Measurements from ENCODE around the gene MRPL28. TPM values are rescaled to one million over a fixed set of nuclear protein-coding genes. Genes with fewer than 3 reads are reported as not detected.

The MRPL28 gene
- total and polyA plus RNA-seq, 2 donors (not counting 1 experiment from before 2014, with no cell fraction given): 65.2 to 86.5 TPM

DNA sequence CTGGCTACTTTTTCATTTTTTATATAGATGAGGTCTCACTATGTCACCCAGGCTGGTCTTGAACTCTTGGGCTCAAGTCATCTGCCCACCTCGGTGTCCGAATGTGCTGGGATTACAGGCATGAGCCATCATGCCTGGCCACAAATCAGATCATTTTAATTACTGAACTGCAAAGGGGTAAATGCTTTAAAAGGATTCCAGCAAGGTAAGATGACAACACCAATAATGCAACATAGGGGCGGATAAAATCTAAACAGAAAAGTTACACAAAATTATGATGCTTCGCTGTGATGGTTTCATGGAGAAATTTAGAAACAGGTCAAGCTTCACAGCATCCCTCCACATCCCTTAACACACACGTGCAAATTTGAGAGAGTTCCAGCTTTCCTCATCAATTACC, 50.1 kb downstream of the MRPL28 start:
- Histone ChIP-seq H3K4me2 (ENCODE audit: extremely low read depth, insufficient read depth, low read length) (no peak overlapping the region), H3K79me2 (ENCODE audit: control insufficient read depth, insufficient read depth, low read length) (peaks cover 3% of the 10 kb centered on the region), H3K4me1 (ENCODE audit: control insufficient read depth, extremely low read depth, insufficient read depth, low read length) (no peaks in the 10 kb centered on the region), H3K36me3 (ENCODE audit: control insufficient read depth, insufficient read depth, low read length) (peaks cover 3% of the 10 kb centered on the region), H3K27ac (ENCODE audit: insufficient read depth, low read length) (no peak overlapping the region), H3K4me3 (replicated peaks in 1 of 4; ENCODE audit: control extremely low read depth in 1 of 4, insufficient read depth in 1 of 4, low read depth in 3 of 4, low read length in 4 of 4) (no peak overlapping the region), H3K9ac (ENCODE audit: insufficient read depth, low read length) (no peak overlapping the region), H2AFZ (ENCODE audit: low read length) (no peak overlapping the region), H4K20me1 (ENCODE audit: control insufficient read depth, extremely low read depth, insufficient read depth, low read length) (no peaks in the 10 kb centered on the region), H3K9me3 (ENCODE audit: control insufficient read depth, insufficient read depth, low read depth, low read length) (no peaks in the 10 kb centered on the region), H3K27me3 (ENCODE audit: control insufficient read depth, insufficient read depth, low read length) (no peaks in the 10 kb centered on the region)
- DNase-seq (ENCODE audit: low read depth in 2 of 2): no peak
- TF ChIP-seq EZH2 (IDR thresholded peaks at IDR 0.05; ENCODE audit: low read length, missing control alignments): no peak
- TF ChIP-seq, protein P1, sequence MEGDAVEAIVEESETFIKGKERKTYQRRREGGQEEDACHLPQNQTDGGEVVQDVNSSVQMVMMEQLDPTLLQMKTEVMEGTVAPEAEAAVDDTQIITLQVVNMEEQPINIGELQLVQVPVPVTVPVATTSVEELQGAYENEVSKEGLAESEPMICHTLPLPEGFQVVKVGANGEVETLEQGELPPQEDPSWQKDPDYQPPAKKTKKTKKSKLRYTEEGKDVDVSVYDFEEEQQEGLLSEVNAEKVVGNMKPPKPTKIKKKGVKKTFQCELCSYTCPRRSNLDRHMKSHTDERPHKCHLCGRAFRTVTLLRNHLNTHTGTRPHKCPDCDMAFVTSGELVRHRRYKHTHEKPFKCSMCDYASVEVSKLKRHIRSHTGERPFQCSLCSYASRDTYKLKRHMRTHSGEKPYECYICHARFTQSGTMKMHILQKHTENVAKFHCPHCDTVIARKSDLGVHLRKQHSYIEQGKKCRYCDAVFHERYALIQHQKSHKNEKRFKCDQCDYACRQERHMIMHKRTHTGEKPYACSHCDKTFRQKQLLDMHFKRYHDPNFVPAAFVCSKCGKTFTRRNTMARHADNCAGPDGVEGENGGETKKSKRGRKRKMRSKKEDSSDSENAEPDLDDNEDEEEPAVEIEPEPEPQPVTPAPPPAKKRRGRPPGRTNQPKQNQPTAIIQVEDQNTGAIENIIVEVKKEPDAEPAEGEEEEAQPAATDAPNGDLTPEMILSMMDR (conservative IDR thresholded peaks at IDR 0.05 in 1 of 2, IDR thresholded peaks at IDR 0.05 in 1 of 2; ENCODE audit: low read depth in 1 of 2, low read length in 2 of 2): no peak

DNA sequence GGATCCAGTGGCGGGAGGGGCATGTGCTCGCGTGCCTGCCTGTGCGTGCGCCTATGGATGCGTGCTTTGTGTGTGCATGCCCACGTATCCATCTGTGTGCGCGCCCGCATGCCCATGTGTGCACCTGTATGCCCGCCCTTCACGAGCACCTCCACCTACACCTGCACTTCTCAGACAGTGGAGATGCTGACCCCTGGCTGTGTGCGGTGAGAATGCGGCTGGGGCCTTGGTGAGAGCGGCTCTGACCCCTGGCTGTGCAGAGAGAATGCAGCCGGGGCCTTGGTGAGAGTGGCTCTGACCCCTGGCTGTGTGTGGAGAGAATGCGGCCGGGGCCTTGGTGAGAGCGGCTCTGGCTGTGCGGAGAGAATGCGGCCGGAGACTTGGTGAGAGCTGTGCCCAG, 51.7 kb downstream of the MRPL28 start:
- no peaks in the 10 kb centered on the region for H3K27me3 ChIP-seq (ENCODE audit: control insufficient read depth, insufficient read depth, low read length)
- H3K79me2 ChIP-seq (ENCODE audit: control insufficient read depth, insufficient read depth, low read length): peaks cover 3% of the 10 kb centered on the region
- DNase-seq (ENCODE audit: low read depth in 2 of 2): no peak
- no peak overlapping the region for H3K9ac ChIP-seq (ENCODE audit: insufficient read depth, low read length)
- no peak overlapping the region for H3K4me2 ChIP-seq (ENCODE audit: extremely low read depth, insufficient read depth, low read length)
- peaks cover 3% of the 10 kb centered on the region for H3K36me3 ChIP-seq (ENCODE audit: control insufficient read depth, insufficient read depth, low read length)
- H2AFZ ChIP-seq (ENCODE audit: low read length): no peak overlapping the region
- H3K27ac ChIP-seq (ENCODE audit: insufficient read depth, low read length): no peak overlapping the region
- no peaks in the 10 kb centered on the region for H4K20me1 ChIP-seq (ENCODE audit: control insufficient read depth, extremely low read depth, insufficient read depth, low read length)
- no peaks in the 10 kb centered on the region for H3K9me3 ChIP-seq (ENCODE audit: control insufficient read depth, insufficient read depth, low read depth, low read length)
- H3K4me1 ChIP-seq (ENCODE audit: control insufficient read depth, extremely low read depth, insufficient read depth, low read length): no peaks in the 10 kb centered on the region
- no peak overlapping the region for H3K4me3 ChIP-seq (replicated peaks in 1 of 4; ENCODE audit: control extremely low read depth in 1 of 4, insufficient read depth in 1 of 4, low read depth in 3 of 4, low read length in 4 of 4)
- TF ChIP-seq, protein P1 (conservative IDR thresholded peaks at IDR 0.05 in 1 of 2, IDR thresholded peaks at IDR 0.05 in 1 of 2; ENCODE audit: low read depth in 1 of 2, low read length in 2 of 2): no peak
- TF ChIP-seq EZH2 (IDR thresholded peaks at IDR 0.05; ENCODE audit: low read length, missing control alignments): no peak

DNA sequence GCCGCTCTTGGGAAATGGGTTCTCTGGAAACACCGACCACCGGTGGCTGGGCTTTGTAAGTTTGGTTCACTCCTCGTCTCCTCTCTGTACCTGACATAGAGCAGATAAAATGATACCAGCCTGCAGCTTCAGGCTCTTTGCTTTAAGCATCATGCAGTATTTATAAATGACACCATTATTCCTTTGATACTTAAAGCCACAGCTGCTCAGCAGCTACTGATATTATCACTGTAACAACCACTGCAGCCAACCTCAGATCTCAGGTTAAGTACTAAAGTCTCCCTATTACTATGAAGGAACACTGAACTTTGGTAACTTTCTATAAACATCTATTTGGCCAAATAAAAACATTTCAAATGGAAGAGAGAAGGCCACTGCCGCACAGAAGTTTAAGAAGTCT, 52.8 kb downstream of the MRPL28 start:
- no peaks in the 10 kb centered on the region for H4K20me1 ChIP-seq (ENCODE audit: control insufficient read depth, extremely low read depth, insufficient read depth, low read length)

More for the DNA sequence above, 52.8 kb downstream of the MRPL28 start:
- Histone ChIP-seq H3K79me2 (ENCODE audit: control insufficient read depth, insufficient read depth, low read length) (peaks cover 3% of the 10 kb centered on the region), H3K27me3 (ENCODE audit: control insufficient read depth, insufficient read depth, low read length) (no peaks in the 10 kb centered on the region), H2AFZ (ENCODE audit: low read length) (no peak overlapping the region), H3K9ac (ENCODE audit: insufficient read depth, low read length) (no peak overlapping the region), H3K4me3 (replicated peaks in 1 of 4; ENCODE audit: control extremely low read depth in 1 of 4, insufficient read depth in 1 of 4, low read depth in 3 of 4, low read length in 4 of 4) (no peak overlapping the region), H3K9me3 (ENCODE audit: control insufficient read depth, insufficient read depth, low read depth, low read length) (no peaks in the 10 kb centered on the region), H3K4me2 (ENCODE audit: extremely low read depth, insufficient read depth, low read length) (no peak overlapping the region), H3K27ac (ENCODE audit: insufficient read depth, low read length) (no peak overlapping the region), H3K4me1 (ENCODE audit: control insufficient read depth, extremely low read depth, insufficient read depth, low read length) (no peaks in the 10 kb centered on the region), H3K36me3 (ENCODE audit: control insufficient read depth, insufficient read depth, low read length) (peaks cover 3% of the 10 kb centered on the region)
- TF ChIP-seq, protein P1 (conservative IDR thresholded peaks at IDR 0.05 in 1 of 2, IDR thresholded peaks at IDR 0.05 in 1 of 2; ENCODE audit: low read depth in 1 of 2, low read length in 2 of 2): no peak
- TF ChIP-seq EZH2 (IDR thresholded peaks at IDR 0.05; ENCODE audit: low read length, missing control alignments): no peak
- no peak for DNase-seq (ENCODE audit: low read depth in 2 of 2)

Other genes starting within 250 kb of the MRPL28 start
- gene NPRL3, start 231.9 kb downstream of the MRPL28 start, total RNA-seq: 6.7 and 9.6 TPM in 2 replicates
- 8.7 and 13.6 TPM in 2 replicates for gene NPRL3, start 231.9 kb downstream of the MRPL28 start, polyA plus RNA-seq
- not detected in 2 replicates for gene HBZ, start 217.9 kb downstream of the MRPL28 start, total RNA-seq
- not detected in 2 replicates for gene HBZ, start 217.9 kb downstream of the MRPL28 start, polyA plus RNA-seq
- gene HBM, start 204.6 kb downstream of the MRPL28 start, total RNA-seq: not detected in 2 replicates
- not detected in 2 replicates for gene HBM, start 204.6 kb downstream of the MRPL28 start, polyA plus RNA-seq
- not detected in 2 replicates for gene HBA2, start 197.7 kb downstream of the MRPL28 start, total RNA-seq
- gene HBA2, start 197.7 kb downstream of the MRPL28 start, polyA plus RNA-seq: 0.19 TPM in 1 of 2 replicates, not detected in the other
- not detected in 2 replicates for gene HBA1, start 193.9 kb downstream of the MRPL28 start, total RNA-seq
- 0.69 and 0.77 TPM in 2 replicates for gene HBA1, start 193.9 kb downstream of the MRPL28 start, polyA plus RNA-seq
- gene HBQ1, start 190.1 kb downstream of the MRPL28 start, total RNA-seq: not detected in 2 replicates
- gene HBQ1, start 190.1 kb downstream of the MRPL28 start, polyA plus RNA-seq: not detected in 2 replicates
- gene LUC7L, start 141.1 kb downstream of the MRPL28 start, total RNA-seq: 32.4 and 38.0 TPM in 2 replicates
- gene LUC7L, start 141.1 kb downstream of the MRPL28 start, polyA plus RNA-seq: 30.9 and 31.1 TPM in 2 replicates
- 67.0 and 68.5 TPM in 2 replicates for gene FAM234A, start 135.7 kb downstream of the MRPL28 start, total RNA-seq
- 53.7 and 64.8 TPM in 2 replicates for gene FAM234A, start 135.7 kb downstream of the MRPL28 start, polyA plus RNA-seq
- 3.1 and 6.3 TPM in 2 replicates for gene RGS11, start 94.6 kb downstream of the MRPL28 start, total RNA-seq
- gene RGS11, start 94.6 kb downstream of the MRPL28 start, polyA plus RNA-seq: 1.1 TPM in 2 replicates
- 0.77 and 1.3 TPM in 2 replicates for gene ARHGDIG, start 89.9 kb downstream of the MRPL28 start, total RNA-seq
- gene ARHGDIG, start 89.9 kb downstream of the MRPL28 start, polyA plus RNA-seq: 0.12 and 0.30 TPM in 2 replicates
- 0.33 TPM in 1 of 2 replicates, not detected in the other for gene PDIA2, start 87.4 kb downstream of the MRPL28 start, total RNA-seq
- 0.06 and 0.18 TPM in 2 replicates for gene PDIA2, start 87.4 kb downstream of the MRPL28 start, polyA plus RNA-seq
- 18.2 and 18.7 TPM in 2 replicates for gene AXIN1, start 17.8 kb downstream of the MRPL28 start, total RNA-seq
- gene AXIN1, start 17.8 kb downstream of the MRPL28 start, polyA plus RNA-seq: 5.1 and 7.2 TPM in 2 replicates
- 48.8 and 82.7 TPM in 2 replicates for gene PGAP6, start 11.4 kb upstream of the MRPL28 start, total RNA-seq
- 46.2 and 73.2 TPM in 2 replicates for gene PGAP6, start 11.4 kb upstream of the MRPL28 start, polyA plus RNA-seq
- gene NME4, start 26.7 kb upstream of the MRPL28 start, total RNA-seq: 51.9 and 71.7 TPM in 2 replicates
- 114 and 121 TPM in 2 replicates for gene NME4, start 26.7 kb upstream of the MRPL28 start, polyA plus RNA-seq
- 6.4 and 12.1 TPM in 2 replicates for gene DECR2, start 31.3 kb upstream of the MRPL28 start, total RNA-seq
- gene DECR2, start 31.3 kb upstream of the MRPL28 start, polyA plus RNA-seq: 10.8 and 12.0 TPM in 2 replicates
- 17.5 and 22.1 TPM in 2 replicates for gene RAB11FIP3, start 55.1 kb upstream of the MRPL28 start, total RNA-seq
- gene RAB11FIP3, start 55.1 kb upstream of the MRPL28 start, polyA plus RNA-seq: 7.3 and 11.9 TPM in 2 replicates
- 16.4 and 21.3 TPM in 2 replicates for gene CAPN15, start 157.2 kb upstream of the MRPL28 start, total RNA-seq
- 4.1 and 7.8 TPM in 2 replicates for gene CAPN15, start 157.2 kb upstream of the MRPL28 start, polyA plus RNA-seq
- gene PRR35, start 189.9 kb upstream of the MRPL28 start, total RNA-seq: not detected in 2 replicates
- gene PRR35, start 189.9 kb upstream of the MRPL28 start, polyA plus RNA-seq: not detected in 2 replicates
- 2.1 and 3.3 TPM in 2 replicates for gene NHLRC4, start 196.5 kb upstream of the MRPL28 start, total RNA-seq
- gene NHLRC4, start 196.5 kb upstream of the MRPL28 start, polyA plus RNA-seq: 0.34 and 0.66 TPM in 2 replicates
- 20.5 and 22.3 TPM in 2 replicates for gene PIGQ, start 199.4 kb upstream of the MRPL28 start, total RNA-seq
- gene PIGQ, start 199.4 kb upstream of the MRPL28 start, polyA plus RNA-seq: 11.2 and 13.0 TPM in 2 replicates
- 9.8 and 11.6 TPM in 2 replicates for gene RAB40C, start 219.5 kb upstream of the MRPL28 start, total RNA-seq
- 3.2 and 3.7 TPM in 2 replicates for gene RAB40C, start 219.5 kb upstream of the MRPL28 start, polyA plus RNA-seq

All from fibroblast of lung (primary cell).